HG03442 (cell line): Measurements from ENCODE around the gene OR13C3.
"Not testable (repeated sequence)": the region's sequence is repeated elsewhere in the genome, so short reads cannot be mapped to it uniquely, and the experiment has no call there.

Source experiments
- ATAC-seq: cut with Tn5 transposase; IDR thresholded peaks from one replicate; pipeline ENCODE4 v1.9.1; 2021; ENCODE audit warnings: mild to moderate bottlenecking, moderate library complexity; ENCODE audit not compliant: unreplicated experiment

OR13C3 gene

DNA sequence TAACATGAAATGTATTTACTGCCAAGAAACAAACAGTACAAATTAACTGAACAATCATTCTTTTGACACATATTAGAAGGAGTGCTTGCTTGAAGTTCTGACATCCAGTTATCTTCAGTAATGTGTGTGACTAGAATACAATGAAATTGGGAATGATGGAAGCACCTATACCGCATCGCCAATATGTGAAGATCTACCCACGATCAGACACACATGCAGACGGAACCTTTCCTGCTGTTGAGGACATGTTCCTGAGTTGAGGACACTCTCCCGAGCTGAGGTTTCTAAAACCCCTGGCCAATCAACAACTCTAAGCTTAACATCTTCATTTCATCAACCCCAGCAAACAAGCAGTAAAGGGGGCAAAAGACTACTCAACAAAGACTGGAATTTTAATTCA is at the start of gene OR13C3:
Gene OR13C3 (minus strand): TSS at position 101 of the 400 bp plus-strand sequence. CDS start 133 bp downstream, outside the sequence.
- ATAC-seq: no peak

DNA sequence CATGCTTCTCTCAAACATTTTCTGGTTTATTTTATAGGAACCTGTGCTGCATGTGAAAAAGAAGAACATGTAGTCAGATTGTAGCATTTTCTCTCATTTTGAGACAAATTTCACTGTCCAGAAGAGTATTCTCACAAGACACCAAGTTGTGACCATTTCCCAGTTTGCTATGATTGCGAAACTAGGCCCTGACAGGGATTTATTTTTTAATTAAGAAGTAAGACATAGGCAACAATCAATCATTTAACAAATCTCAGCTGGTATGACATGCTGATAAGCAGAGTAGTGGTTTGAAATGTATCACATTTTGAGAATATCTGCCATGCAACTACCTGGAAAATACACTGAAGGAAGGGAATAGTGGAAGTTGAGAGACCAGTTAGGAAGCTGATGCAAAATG is 43.9 kb upstream of the OR13C3 start:
- no peak for ATAC-seq

GRCh38 chr9:104577263-104577662 is 40.6 kb upstream of the OR13C3 start:
- ATAC-seq: no peak

DNA sequence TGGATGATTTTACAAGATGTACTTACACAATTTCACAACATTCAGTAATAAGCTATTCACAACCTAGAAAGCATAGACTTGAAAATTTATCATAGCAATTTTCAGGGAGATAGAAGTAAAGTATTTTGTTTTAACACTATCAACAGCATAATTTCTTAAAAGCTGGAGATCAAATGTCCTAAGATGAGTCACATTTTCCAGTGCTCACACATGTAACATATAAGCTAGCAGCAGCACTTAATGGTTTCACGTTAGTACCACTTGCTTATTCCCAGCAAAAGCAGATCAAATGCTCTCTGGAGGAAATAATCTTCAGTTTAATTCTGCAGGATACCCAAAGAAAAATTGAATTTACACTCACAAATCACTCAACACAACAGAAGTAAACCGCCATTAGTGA is 38.8 kb upstream of the OR13C3 start:
- no peak for ATAC-seq

- no peak for ATAC-seq
Observed at GRCh38 chr9:104572612-104573011, 36.0 kb upstream of the OR13C3 start.

DNA sequence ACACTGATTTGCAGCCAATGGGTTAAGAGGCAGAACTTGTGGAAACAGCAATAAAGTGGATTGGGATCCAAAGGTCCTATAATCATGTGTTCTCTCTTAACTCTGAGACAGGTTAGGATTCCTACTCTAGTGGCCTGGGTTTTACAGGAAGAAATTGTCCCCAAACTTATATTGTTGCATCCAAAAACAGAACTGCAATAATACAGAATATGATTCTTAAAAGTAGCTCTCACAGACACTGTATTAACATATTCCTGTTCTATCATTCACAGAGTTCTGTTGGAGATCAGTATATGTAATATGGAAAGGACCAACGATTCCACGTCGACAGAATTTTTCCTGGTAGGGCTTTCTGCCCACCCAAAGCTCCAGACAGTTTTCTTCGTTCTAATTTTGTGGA is 32.2 kb upstream of the OR13C3 start, which contains the start of gene OR13C8:
Gene OR13C8 (plus strand): TSS at position 301 of the 400 bp plus-strand sequence. CDS start 0 bp downstream, at position 301.
- no peak for ATAC-seq

DNA sequence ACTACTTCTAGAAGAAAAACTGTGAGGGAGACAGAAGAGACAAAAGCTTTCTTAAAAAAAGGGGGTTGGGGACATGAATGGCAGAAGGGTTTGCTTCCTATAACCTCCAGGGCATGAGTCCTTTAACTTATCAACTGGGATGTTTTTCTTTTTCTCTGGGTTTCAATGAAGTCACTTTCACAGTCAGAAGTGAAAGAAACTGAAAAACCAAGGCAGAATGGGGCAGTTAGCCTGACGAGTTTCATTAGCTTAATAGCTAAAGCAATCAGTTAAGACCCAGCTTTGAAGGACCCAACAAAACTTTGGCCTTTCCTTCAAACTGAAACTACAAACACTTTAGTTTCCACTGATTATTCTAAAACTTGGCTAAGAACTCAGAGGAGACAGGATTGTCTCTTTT is 27.7 kb upstream of the OR13C3 start:
- ATAC-seq: no peak

DNA sequence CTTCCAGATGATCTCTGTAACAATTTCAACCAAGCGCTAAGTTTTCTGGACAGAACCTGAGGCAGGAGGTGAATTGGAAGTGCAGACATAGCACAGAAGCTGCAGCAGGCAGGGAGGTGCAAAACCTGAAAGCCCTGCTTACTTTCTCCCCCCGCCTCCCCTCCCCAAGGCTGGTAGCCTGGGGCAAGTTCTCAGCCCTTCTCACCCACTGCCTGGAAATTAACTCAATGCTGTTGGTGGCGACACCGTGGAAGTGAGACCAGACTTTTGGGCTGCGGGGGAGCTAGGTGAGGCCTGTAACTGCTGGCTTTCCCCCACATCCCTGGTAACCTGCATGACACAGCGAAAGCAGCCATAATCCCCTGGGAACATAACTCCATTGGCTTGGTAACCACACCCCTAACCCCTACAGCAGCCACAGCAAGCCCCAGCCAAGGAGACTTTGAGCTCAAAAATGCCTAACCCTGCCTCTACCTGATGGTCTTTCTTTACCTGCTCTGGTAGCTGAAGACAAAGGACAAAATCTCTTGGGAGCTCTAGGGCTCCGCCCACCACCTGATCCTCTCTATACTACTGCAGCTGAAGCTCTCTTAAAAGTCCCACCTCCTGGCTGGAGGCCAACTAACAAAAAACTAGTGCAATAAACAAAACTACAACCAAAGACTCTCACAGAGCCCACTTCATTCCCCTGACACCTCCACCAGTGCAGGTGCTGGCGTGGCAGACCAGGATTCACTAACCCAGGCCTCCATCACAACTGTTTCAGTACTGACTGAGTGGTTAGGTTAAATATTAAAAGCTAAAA is 20.4 kb upstream of the OR13C3 start:
- no peak for ATAC-seq

- ATAC-seq: no peak
Observed at GRCh38 chr9:104555521-104555920, 18.9 kb upstream of the OR13C3 start.

- no peak for ATAC-seq
Observed at GRCh38 chr9:104553261-104553660, 16.6 kb upstream of the OR13C3 start.

DNA sequence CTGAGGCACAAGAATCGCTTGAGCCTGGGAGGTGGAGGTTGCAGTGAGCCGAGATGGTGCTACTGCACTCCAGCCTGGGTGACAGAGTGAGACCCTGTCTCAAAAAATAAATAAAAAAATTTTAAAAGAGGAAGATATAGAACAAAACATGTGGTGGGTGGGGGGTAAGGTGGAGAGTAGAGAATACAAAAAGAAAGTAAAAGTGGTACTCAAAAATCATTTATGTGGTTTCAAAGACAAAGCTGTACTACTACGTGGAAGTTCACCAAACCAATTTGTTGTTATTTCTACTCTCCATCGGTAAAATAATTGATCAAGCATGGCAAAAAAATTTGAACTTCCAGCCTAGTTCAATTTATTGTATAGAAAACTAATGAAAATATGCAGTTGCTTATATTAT is 8.0 kb upstream of the OR13C3 start:
- no peak for ATAC-seq

DNA sequence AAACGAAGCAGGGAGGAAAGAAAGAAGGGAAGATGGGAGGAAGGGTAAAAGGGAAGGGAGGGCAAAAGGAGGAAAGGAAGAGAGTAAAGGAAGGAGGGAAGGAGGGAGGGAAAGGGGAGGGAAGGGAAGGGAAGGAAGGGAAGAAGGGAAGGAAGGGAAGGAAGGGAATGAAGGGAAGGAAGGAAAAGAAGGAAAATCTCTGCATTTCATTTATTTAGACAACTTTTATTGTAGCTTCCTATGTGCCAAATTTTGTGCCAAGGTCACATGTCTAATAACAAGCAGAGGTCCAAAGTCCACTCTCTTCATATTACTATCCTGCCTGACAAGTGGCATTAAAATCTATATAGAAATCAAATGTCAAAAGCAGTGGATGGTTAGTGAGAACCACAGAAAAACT is 2.6 kb upstream of the OR13C3 start:
- ATAC-seq: no peak

GRCh38 chr9:104527109-104527508 is 9.5 kb downstream of the OR13C3 start, which contains the start of gene OR13C4:
TSS of gene OR13C4 (minus strand) at chr9:104527209. CDS start at chr9:104527209, 0 bp downstream.
- no peak for ATAC-seq

DNA sequence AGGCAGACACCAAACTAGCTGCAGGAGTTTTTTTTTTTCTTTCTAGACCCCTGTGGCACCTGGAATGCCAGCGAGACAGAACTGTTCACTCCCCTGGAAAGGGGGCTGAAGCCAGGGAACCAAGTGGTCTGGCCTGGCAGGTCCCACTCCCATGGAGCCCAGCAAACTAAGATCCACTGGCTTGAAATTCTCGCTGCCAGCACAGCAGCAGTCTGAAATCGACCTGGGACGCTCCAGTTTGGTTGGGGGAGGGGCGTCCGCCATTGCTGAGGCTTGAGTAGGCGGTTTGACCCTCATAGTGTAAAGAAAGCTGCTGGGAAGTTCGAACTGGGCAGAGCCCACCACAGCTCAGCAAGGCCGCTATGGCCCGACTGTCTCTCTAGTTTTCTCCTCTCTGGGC is 16.4 kb downstream of the OR13C3 start:
- not testable (repeated sequence) for ATAC-seq

- ATAC-seq: no peak
Observed at GRCh38 chr9:104514901-104515300, 21.8 kb downstream of the OR13C3 start.

DNA sequence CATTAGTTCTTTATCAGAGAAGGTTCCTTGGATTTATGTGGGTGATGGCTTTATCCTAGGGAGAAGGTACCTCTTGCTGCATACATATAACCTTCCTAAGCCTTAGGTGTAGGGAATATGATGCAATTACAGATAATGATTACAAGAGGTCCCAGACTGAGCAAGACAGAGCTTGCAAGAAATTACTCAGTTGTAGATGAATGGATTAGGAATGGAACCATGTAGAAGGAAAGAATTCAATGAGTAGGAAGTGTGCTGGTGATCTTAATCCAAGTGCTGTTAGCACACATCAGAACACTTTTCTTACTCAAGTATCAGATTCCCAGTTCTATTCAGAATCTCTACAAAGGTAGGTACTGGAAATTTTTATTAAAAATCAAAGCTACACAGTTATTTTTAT is 30.1 kb downstream of the OR13C3 start:
- no peak for ATAC-seq

GRCh38 chr9:104503963-104504362 is 32.7 kb downstream of the OR13C3 start, which contains the start of gene OR13F1:
TSS of gene OR13F1 (plus strand) at chr9:104504263. CDS start at chr9:104504263, 0 bp downstream.
- ATAC-seq: no peak

DNA sequence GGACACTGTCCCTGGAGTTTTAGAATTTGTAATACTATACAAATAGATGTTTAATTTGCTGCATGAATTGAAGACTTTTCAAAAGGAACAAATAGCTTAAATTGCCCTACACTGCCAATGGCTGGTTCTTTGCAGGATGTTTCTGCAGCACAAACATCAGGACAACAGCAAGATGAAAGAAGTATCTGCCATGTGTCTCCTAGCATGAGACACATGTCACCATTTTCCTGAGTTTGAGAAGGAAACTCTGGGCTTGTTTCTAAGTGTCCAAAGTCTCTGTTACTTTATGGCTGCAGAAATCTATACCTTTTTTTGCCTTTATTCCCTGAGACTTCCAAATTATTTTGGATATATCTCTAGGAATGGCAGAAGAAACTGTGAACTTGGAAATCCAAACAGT is 33.2 kb downstream of the OR13C3 start:
- no peak for ATAC-seq

DNA sequence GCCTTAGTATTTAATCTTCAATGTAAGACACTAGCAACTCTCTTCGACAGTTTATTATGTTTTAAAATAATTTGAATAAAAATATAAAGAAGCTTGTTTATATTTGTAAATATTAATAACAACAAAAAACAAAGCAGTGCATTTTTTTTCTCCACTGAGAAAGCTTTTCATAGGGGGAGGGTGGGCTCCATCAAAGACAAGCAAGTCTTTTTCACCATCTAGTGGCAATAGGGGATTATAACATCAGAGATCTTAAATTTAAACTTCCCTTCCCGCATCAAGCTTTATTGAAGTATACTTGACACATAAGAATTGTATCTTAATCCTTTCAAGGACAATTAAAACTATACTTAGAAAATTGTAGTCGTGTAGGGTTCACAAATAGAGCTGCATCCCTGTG is 41.8 kb downstream of the OR13C3 start:
- ATAC-seq: no peak
